ENCODE results near the gene HPS5.

HPS5 gene

DNA sequence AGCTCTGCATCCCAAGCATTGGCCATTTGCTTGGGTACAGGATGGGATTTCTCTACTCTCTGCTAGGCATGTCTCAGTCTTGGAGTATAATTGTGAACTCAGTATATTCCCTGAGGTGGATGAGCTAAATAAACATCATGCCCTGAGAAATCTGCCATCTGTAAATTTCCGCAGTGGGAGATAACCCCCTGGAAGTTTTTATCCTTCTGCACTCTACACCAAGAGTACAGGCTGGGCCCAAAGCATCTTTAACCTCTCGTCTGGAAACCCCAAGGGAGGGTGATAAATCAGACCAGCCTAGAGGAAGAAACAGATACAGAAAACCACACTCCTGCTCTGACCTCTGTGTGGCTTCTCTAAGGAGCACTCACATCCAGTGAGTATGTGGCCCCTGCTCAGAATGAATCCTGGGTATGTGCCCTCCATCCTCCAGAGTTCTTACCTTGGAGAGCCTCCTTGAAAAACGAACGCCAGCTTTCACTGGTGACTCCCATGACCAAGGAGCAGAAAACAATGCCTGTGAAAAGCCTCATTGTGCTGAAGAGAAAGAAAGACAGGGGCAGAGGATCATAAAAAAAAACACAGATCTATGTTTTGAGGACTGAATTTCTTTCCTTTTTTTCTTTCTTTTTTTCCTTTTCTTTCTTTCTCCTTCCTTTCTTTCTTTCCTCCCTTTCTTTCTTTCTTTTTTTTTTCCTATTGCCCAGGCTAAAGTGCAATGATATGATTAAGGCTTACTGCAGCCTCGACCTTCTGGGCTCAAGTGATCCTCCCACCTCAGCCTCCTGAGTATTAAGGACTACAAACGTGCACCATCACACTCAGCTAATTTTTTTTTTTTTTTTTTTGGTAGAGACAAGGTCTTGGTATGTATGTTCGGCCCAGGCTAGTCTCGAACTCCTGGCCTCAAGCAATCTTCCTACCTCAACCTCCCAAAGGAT, 86.3 kb downstream of the HPS5 start:
- no peak for DNase-seq (ENCODE audit: low read depth)

DNA sequence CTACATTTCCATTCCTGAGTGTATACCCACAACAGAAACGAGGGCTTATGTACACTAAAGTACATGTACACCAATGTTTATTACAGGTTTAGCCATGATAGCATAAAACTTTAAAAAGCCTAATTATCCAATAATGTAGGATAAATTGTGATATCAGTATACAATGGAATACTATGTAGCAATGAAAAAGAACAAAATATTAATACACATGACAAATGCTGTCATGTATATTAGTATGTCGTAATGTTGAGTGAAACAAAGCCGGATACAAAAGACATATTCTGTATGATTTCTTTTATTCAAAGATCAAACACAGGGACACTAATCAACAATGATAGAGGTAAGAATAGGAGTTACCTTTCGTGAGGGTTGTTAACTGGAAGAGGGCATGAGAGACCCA, 88.0 kb downstream of the HPS5 start:
- DNase-seq (ENCODE audit: low read depth) = no peak

DNA sequence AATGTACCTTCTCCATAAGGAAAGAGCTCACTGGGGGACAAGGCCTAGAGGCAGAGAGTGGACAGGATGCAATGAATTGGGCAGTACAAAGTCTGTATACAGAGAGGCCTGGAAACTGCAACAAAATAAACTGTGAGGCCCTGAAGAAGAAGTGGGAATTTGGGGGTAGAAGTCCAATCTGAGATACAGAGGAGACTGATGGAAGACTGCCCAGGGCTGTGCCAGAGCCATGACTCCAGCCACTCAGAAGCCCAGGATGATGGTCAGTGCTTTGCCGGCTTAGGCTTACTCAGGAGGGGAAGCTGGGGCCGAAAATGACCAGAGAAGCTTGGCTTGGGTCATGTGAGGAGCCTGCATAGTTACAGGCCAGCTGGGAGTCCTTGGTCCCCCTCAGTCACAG, 91.1 kb downstream of the HPS5 start:
- no peak for DNase-seq (ENCODE audit: low read depth)

DNA sequence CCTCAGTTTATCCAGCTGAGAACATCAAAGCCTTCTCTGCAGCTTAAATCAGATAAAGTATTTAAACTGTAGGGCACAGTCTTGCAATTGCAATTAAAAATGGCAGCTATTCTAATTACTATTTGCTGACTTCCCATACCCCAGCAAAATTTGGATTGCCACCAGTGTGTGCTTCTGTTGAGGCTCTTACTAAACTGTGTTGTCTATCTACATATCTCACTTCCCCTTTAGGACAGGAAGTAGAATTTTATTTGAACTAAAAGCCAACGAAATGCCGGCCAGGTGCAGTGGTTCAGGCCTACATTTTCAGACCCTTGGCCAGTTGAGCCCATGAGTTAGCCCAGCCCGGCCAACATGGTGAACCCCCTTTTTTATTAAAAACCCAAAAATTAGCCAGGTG, 92.4 kb downstream of the HPS5 start:
- no peak for DNase-seq (ENCODE audit: low read depth)
